Tibial nerve (tissue), 4 donors: ENCODE measurements around the gene GALNT18.

Experiments used
- CTCF ChIP-seq, 5 experiments: fragments of 200-600 bp in 3 of 5; fragments of 450-650 bp in 2 of 5; sonication (generic) in 3 of 5; IDR thresholded peaks; one replicate each; pipeline ENCODE4 v1.5.1; 2016 to 2019; ENCODE audit warnings: antibody characterized with exemption in 5 of 5, mild to moderate bottlenecking in 3 of 5, moderate library complexity in 2 of 5
- EP300 ChIP-seq, 2 donors: sonication (generic); formaldehyde crosslinking; IDR thresholded peaks; one replicate each; pipeline ENCODE4 v1.6.1; 2017; ENCODE audit warnings: antibody characterized with exemption in 2 of 2, mild to moderate bottlenecking in 1 of 2
- POLR2A ChIP-seq, 2 donors: fragments of 450-650 bp; IDR thresholded peaks; one replicate each; pipeline ENCODE4 v1.6.1; 2017; ENCODE audit warnings: antibody characterized with exemption in 2 of 2, mild to moderate bottlenecking in 2 of 2, moderate library complexity in 2 of 2

DNA sequence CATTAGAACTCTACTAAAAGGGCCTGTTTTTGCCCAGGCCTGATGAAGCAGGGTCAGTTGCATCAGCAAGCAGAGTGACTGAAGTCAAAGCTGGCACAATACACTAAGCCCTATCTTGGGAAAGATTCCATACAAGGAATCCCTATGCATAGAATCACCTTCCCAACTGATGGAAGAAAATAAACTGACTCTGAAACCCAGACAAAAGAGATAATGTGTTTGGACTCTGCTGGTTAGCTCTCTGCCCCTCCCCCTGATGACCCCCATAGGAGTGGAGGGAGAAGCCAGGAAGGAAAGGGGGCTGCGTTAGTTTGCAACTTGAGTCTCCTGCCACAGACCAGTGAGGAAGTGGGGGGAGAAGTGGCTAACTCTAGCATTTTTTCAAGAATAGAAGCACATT is 32.9 kb downstream of the GALNT18 start:
- TF ChIP-seq CTCF (IDR thresholded peaks at IDR 0.05) (no peak), POLR2A (IDR thresholded peaks at IDR 0.05) (no peak), EP300 (IDR thresholded peaks at IDR 0.05) (no peak)
